Psoas muscle (tissue), 8 donors: Measurements from ENCODE around the gene NR6A1. TPM values are rescaled to one million over a fixed set of nuclear protein-coding genes. Genes with fewer than 3 reads are reported as not detected.
A peak's percentile ranks its signal among the peaks of the same experiment; 100 is the strongest.

Experiments used
- ATAC-seq, 4 donors: fragments of 200-7000 bp; cut with Tn5 transposase; one replicate each; pipeline ENCODE4 v1.9.1; 2020; ENCODE audit warnings: moderate library complexity in 3 of 4, mild to moderate bottlenecking in 2 of 4
- DNase-seq, 2 donors: peaks; one replicate each; pipeline ENCODE4 v3.0.0-alpha.2; 2020
- H3K27ac ChIP-seq: fragments of 200-600 bp; one replicate; pipeline ENCODE4 v1.8.0; 2022
- H3K27me3 ChIP-seq, 3 donors: fragments of 200-600 bp in 1 of 3; one replicate each; pipeline versions ENCODE4 v1.6.1 to v1.8.0; 2013 to 2022; ENCODE audit warnings: low read length in 2 of 3, mild to moderate bottlenecking in 2 of 3, moderate library complexity in 1 of 3; ENCODE audit not compliant: insufficient read depth in 3 of 3
- H3K36me3 ChIP-seq, 2 donors: fragments of 200-600 bp in 1 of 2; one replicate each; pipeline versions ENCODE4 v1.6.1 to v1.8.0; 2013 to 2022; ENCODE audit warnings: low read depth in 1 of 2, mild to moderate bottlenecking in 1 of 2, moderate library complexity in 1 of 2; ENCODE audit not compliant: insufficient read depth in 1 of 2
- H3K4me1 ChIP-seq: fragments of 200-600 bp; one replicate; pipeline ENCODE4 v1.8.0; 2022
- H3K4me3 ChIP-seq: fragments of 200-600 bp; one replicate; pipeline ENCODE4 v1.8.0; 2022; ENCODE audit warnings: mild to moderate bottlenecking
- H3K9me3 ChIP-seq: fragments of 200-600 bp; one replicate; pipeline ENCODE4 v1.8.0; 2022
- CTCF ChIP-seq: fragments of 200-600 bp; IDR thresholded peaks from one replicate; pipeline ENCODE4 v1.8.0; 2022; ENCODE audit warnings: antibody characterized with exemption
- WGBS, 3 donors: extraction: QIAGEN DNeasy Blood & Tissue Kit; methylation state at CpG; one replicate each; pipeline versions ENCODE4 v1.1.6 to v1.1.7; 2013; 5-methylcytosine and 5-hydroxymethylcytosine counted together
- intact Hi-C, 2 donors: fragments of 100-400 bp; cut with DNase I; formaldehyde crosslinking; loops; one replicate each; pipeline versions ENCODE4 v1.11.0 to v1.14.2; 2022
- polyA plus RNA-seq, 3 donors: library from polyadenylated mRNA; stranded (reverse); fragments of 200-250 nt; gene quantifications; one replicate each; pipeline ENCODE4 v1.2.3, GENCODE V29; 2013
- total RNA-seq, 4 donors: library from RNA; stranded (reverse); fragmentation: NEBNext Ultra II Directional in 2 of 4; extraction: Animal tissue kit (Norgen Biotek cat#: 25700) in 2 of 4; gene quantifications; one replicate each; pipeline versions ENCODE4 v1.2.1 to v1.2.4, GENCODE V29; 2021 to 2023
- donor health status: healthy with polysubstance abuse.
- donor health status: DM: no; HTN: no; CAD: no; lungs with moderate emphysema.
- donor health status: Bipolar disorder and iron deficiency.
- donor health status: healthy.
- donor health status: DM: yes; HTN: yes; CAD: no.
- donor health status: DM: no; HTN: no; CAD: no.
- donor health status: DM: no; HTN: no; CAD: no.
- donor health status: DM: yes; HTN: yes; CAD: no.

NR6A1 gene
- total and polyA plus RNA-seq, 7 donors, result 0.32 to 2.6 (median 0.70) TPM

DNA sequence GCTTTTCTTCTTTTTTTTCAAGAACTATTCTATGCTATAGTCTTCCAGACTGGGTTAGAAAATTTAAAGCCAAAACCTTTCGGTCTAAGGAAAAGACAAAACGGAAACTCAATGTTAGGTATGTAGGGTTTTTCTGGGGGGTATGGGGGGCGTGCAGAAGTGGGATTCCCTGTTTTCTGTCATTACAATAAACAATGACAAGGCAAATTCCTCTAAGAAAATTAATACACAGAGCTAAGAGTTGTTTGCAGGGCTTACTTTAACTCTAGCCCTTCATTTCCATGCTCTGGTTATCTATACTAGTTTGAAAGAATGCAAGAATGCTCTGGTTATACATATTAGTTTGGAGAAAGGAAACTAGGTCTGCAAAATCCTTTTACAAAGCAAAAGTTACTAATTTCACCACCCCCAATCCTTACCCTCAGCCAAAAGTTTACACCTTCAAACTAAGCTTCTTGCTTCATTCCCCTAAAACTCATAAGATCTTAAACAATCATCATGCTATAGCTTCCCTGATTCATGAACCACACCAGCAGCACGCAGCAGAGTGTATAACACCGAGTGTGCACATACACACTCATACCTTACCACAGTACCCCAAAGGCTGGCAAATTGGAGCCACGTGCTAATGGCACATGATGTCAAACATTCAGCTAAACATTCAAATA lies 174.8 kb downstream of the NR6A1 start:
- 88 to 91% (median 89%) methylated on average over 6 of the region's 6 CpGs for WGBS, 3 donors
- no peaks in the 10 kb centered on the region for H3K27me3 ChIP-seq
- intact Hi-C loops, result no loop called here
- H3K4me3 ChIP-seq, result no peak overlapping the region
- no peak overlapping the region for H3K27ac ChIP-seq
- H3K4me1 ChIP-seq, result no peaks in the 10 kb centered on the region
- no peaks in the 10 kb centered on the region for H3K36me3 ChIP-seq
- DNase-seq (no peak), ATAC-seq (no peak)
- no peak for TF ChIP-seq CTCF
- H3K9me3 ChIP-seq, result no peaks in the 10 kb centered on the region

DNA sequence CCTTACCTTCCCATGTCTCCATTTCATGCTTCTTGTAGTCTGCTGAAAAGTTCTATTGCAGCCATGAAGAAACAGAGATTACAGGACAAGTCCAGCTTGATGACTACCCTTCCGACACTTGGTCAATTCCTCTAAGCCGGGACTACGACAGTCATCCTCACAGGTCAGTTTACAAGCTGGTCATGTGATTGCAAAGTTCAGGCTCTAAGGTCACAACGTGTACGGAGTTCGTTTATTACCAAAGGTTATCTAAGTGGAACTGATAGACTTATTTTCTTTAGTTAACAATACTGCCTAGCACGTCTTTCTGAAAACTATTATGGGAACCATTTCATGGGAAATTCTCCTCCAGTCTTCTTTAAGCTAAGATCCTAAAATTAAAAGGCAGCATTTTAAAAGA lies 175.4 kb downstream of the NR6A1 start:
- Histone ChIP-seq H3K9me3 (no peaks in the 10 kb centered on the region), H3K36me3 (no peaks in the 10 kb centered on the region), H3K4me3 (no peak overlapping the region), H3K27me3 (no peaks in the 10 kb centered on the region), H3K4me1 (no peaks in the 10 kb centered on the region), H3K27ac (no peak overlapping the region)
- TF ChIP-seq CTCF, result no peak
- peak; percentile 47 to 81 (median 75) for ATAC-seq
- intact Hi-C loops, result no loop called here
- DNase-seq, result no peak
- 45 to 70% (median 49%) methylated on average over 7 of the region's 7 CpGs for WGBS, 3 donors

GRCh38 chr9:124594673-124595072 lies 176.4 kb downstream of the NR6A1 start:
- H3K9me3 ChIP-seq, result no peaks in the 10 kb centered on the region
- no peak overlapping the region for H3K27ac ChIP-seq
- no peaks in the 10 kb centered on the region for H3K36me3 ChIP-seq
- DNase-seq (no peak), ATAC-seq (peak in 1 of 4 donors; percentile 45)
- TF ChIP-seq CTCF, result no peak
- 21 to 25% (median 21%) methylated on average over 3 of the region's 3 CpGs for WGBS, 3 donors
- intact Hi-C loops, result no loop called here
- no peak overlapping the region for H3K4me3 ChIP-seq
- H3K27me3 ChIP-seq, result no peaks in the 10 kb centered on the region
- no peaks in the 10 kb centered on the region for H3K4me1 ChIP-seq

DNA sequence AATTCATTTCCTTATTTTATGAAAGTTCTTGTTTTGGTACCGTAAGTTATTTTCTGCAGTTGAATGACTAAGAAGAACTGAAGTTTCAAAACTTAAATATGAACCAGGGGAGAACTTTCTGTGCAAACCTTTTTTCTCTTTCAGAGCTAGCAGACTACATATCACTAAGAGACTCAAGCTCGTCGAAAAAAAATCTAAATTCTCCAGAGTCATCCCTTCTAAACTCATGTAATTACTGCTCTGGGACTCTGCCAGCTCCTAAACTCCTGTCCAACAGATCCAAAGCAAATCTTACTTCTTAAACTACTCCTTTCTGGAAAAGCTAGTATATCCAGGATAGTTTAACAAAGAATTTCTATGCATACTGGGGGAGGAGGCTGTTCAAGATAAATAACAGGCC lies 176.9 kb downstream of the NR6A1 start:
- no peaks in the 10 kb centered on the region for H3K9me3 ChIP-seq
- TF ChIP-seq CTCF, result no peak
- no peak overlapping the region for H3K27ac ChIP-seq
- no peak for DNase-seq
- H3K36me3 ChIP-seq, result no peaks in the 10 kb centered on the region
- no peak for ATAC-seq
- intact Hi-C loops, result no loop called here
- no peaks in the 10 kb centered on the region for H3K4me1 ChIP-seq
- H3K27me3 ChIP-seq, result no peaks in the 10 kb centered on the region
- WGBS, 3 donors, result 48 to 52% (median 51%) methylated on average over 3 of the region's 3 CpGs
- H3K4me3 ChIP-seq, result no peak overlapping the region

- Histone ChIP-seq H3K4me1 (no peaks in the 10 kb centered on the region), H3K36me3 (no peaks in the 10 kb centered on the region), H3K27me3 (no peaks in the 10 kb centered on the region), H3K9me3 (no peaks in the 10 kb centered on the region), H3K27ac (no peak overlapping the region), H3K4me3 (no peak overlapping the region)
- no peak for TF ChIP-seq CTCF
- ATAC-seq, result no peak
- DNase-seq, result no peak
- 51 to 64% (median 61%) methylated on average over 4 of the region's 4 CpGs for WGBS, 3 donors
- intact Hi-C loops, result no loop called here
These were observed 177.5 kb downstream of the NR6A1 start for GRCh38 chr9:124593651-124594058.
